ENCODE results near the gene BRS3. TPM values are rescaled to one million over a fixed set of nuclear protein-coding genes. Genes with fewer than 3 reads are reported as not detected.
A peak's percentile ranks its signal among the peaks of the same experiment; 100 is the strongest.

BRS3 gene
- total RNA-seq, 1 donor from 2014 or later, result not detected

- Mint-ChIP-seq H3K27ac (ENCODE audit: unreplicated experiment) (peak within 1 kb of the TSS; percentile 97), H3K36me3 (ENCODE audit: low read depth) (no peaks in the 10 kb centered on the region), H3K4me1 (ENCODE audit: low read depth) (peaks cover 16% of the 10 kb centered on the region), H3K27me3 (ENCODE audit: low read depth) (no peaks in the 10 kb centered on the region), H3K4me3 (ENCODE audit: unreplicated experiment) (peak within 1 kb of the TSS; percentile 88), H3K9me3 (ENCODE audit: low read depth) (no peaks in the 10 kb centered on the region)
- no peak for DNase-seq (ENCODE audit: low spot score)
- TF ChIP-seq CTCF (IDR thresholded peaks at IDR 0.05), result no peak
Measured at GRCh38 chrX:136497556-136498052, 9.9 kb downstream of the BRS3 start, which contains the start of gene HTATSF1. TSS of gene HTATSF1 (plus strand) at chrX:136497592. CDS start at chrX:136497685, 93 bp downstream.

- Mint-ChIP-seq H3K27me3 (ENCODE audit: low read depth) (no peaks in the 10 kb centered on the region), H3K36me3 (ENCODE audit: low read depth) (no peaks in the 10 kb centered on the region), H3K4me1 (ENCODE audit: low read depth) (no peaks in the 10 kb centered on the region), H3K4me3 (ENCODE audit: unreplicated experiment) (no peak overlapping the region), H3K27ac (ENCODE audit: unreplicated experiment) (no peak overlapping the region), H3K9me3 (ENCODE audit: low read depth) (peaks cover 6% of the 10 kb centered on the region)
- TF ChIP-seq CTCF (IDR thresholded peaks at IDR 0.05), result no peak
- no peak for DNase-seq (ENCODE audit: low spot score)
Measured at GRCh38 chrX:136519069-136519468, 31.3 kb downstream of the BRS3 start.

- Mint-ChIP-seq H3K4me3 (ENCODE audit: unreplicated experiment) (no peak overlapping the region), H3K36me3 (ENCODE audit: low read depth) (no peaks in the 10 kb centered on the region), H3K27ac (ENCODE audit: unreplicated experiment) (no peak overlapping the region), H3K4me1 (ENCODE audit: low read depth) (peaks cover 8% of the 10 kb centered on the region), H3K27me3 (ENCODE audit: low read depth) (no peaks in the 10 kb centered on the region), H3K9me3 (ENCODE audit: low read depth) (peaks cover 9% of the 10 kb centered on the region)
- DNase-seq (ENCODE audit: low spot score), result no peak
- TF ChIP-seq CTCF (IDR thresholded peaks at IDR 0.05), result no peak
Measured at GRCh38 chrX:136523770-136524169, 36.0 kb downstream of the BRS3 start.

- Mint-ChIP-seq H3K36me3 (ENCODE audit: low read depth) (no peaks in the 10 kb centered on the region), H3K27ac (ENCODE audit: unreplicated experiment) (peak overlapping the region; percentile 2), H3K4me3 (ENCODE audit: unreplicated experiment) (no peak overlapping the region), H3K9me3 (ENCODE audit: low read depth) (peaks cover 12% of the 10 kb centered on the region), H3K4me1 (ENCODE audit: low read depth) (peaks cover 8% of the 10 kb centered on the region), H3K27me3 (ENCODE audit: low read depth) (no peaks in the 10 kb centered on the region)
- no peak for DNase-seq (ENCODE audit: low spot score)
- TF ChIP-seq CTCF (IDR thresholded peaks at IDR 0.05), result no peak
Measured at GRCh38 chrX:136525738-136526606, 38.2 kb downstream of the BRS3 start.

GRCh38 chrX:136528645-136529315, 41.0 kb downstream of the BRS3 start:
- no peak for DNase-seq (ENCODE audit: low spot score)
- no peak for TF ChIP-seq CTCF (IDR thresholded peaks at IDR 0.05)
- Mint-ChIP-seq H3K36me3 (ENCODE audit: low read depth) (no peaks in the 10 kb centered on the region), H3K4me3 (ENCODE audit: unreplicated experiment) (no peak overlapping the region), H3K4me1 (ENCODE audit: low read depth) (peaks cover 8% of the 10 kb centered on the region), H3K27me3 (ENCODE audit: low read depth) (peaks cover 6% of the 10 kb centered on the region), H3K9me3 (ENCODE audit: low read depth) (peaks cover 12% of the 10 kb centered on the region), H3K27ac (ENCODE audit: unreplicated experiment) (no peak overlapping the region)
